Gastrocnemius medialis (tissue), 4 donors: ENCODE results near the gene IL17C.

Source experiments
- CTCF ChIP-seq, 5 experiments: fragments of 450-650 bp in 3 of 5; fragments of 200-600 bp in 2 of 5; sonication (generic) in 2 of 5; IDR thresholded peaks in 4 of 5; conservative IDR thresholded peaks in 1 of 5; 1 replicate in 4 of 5; 2 replicates in 1 of 5; pipeline ENCODE4 v1.5.1; 2016 to 2019; ENCODE audit warnings: antibody characterized with exemption in 5 of 5, mild to moderate bottlenecking in 3 of 5, moderate library complexity in 3 of 5
- POLR2A ChIP-seq, 2 donors: fragments of 450-650 bp; IDR thresholded peaks; one replicate each; pipeline ENCODE4 v1.6.1; 2017; ENCODE audit warnings: antibody characterized with exemption in 2 of 2, mild to moderate bottlenecking in 2 of 2, moderate library complexity in 2 of 2

GRCh38 chr16:88686439-88687253, 48.3 kb downstream of the IL17C start, which contains the start of gene SNAI3:
- TF ChIP-seq CTCF (IDR thresholded peaks at IDR 0.05 in 4 of 5, conservative IDR thresholded peaks at IDR 0.05 in 1 of 5) (no peak), POLR2A (IDR thresholded peaks at IDR 0.05) (peak; percentile 73 to 75)
